ENCODE measurements around the gene RBP2.

DNA sequence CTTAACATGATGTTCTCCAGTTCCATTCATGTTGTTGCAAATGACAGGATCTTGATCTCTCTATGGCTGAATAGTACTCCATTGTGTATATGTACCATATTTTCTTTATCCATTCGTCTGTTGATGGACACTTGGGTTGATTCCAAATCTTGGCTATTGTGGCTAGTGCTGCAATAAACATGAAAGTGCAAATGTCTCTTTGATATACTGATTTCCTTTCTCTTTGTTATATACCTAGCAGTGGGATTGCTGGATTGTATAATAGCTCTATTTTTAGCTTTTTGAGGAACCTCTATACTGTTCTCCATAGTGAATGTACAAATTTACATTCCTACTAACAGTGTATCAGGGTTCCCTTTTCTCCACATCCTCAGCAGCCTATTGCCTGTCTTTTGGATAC lies 5.9 kb upstream of the RBP2 start:
- TF ChIP-seq, protein P1, sequence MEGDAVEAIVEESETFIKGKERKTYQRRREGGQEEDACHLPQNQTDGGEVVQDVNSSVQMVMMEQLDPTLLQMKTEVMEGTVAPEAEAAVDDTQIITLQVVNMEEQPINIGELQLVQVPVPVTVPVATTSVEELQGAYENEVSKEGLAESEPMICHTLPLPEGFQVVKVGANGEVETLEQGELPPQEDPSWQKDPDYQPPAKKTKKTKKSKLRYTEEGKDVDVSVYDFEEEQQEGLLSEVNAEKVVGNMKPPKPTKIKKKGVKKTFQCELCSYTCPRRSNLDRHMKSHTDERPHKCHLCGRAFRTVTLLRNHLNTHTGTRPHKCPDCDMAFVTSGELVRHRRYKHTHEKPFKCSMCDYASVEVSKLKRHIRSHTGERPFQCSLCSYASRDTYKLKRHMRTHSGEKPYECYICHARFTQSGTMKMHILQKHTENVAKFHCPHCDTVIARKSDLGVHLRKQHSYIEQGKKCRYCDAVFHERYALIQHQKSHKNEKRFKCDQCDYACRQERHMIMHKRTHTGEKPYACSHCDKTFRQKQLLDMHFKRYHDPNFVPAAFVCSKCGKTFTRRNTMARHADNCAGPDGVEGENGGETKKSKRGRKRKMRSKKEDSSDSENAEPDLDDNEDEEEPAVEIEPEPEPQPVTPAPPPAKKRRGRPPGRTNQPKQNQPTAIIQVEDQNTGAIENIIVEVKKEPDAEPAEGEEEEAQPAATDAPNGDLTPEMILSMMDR (IDR thresholded peaks at IDR 0.05) = no peak
- no peak for TF ChIP-seq POLR2A (IDR thresholded peaks at IDR 0.05)
